H1 (cell line): ENCODE measurements around the gene ABHD4. TPM values are rescaled to one million over a fixed set of nuclear protein-coding genes. Genes with fewer than 3 reads are reported as not detected.

Experiments
- CTCF ChIA-PET: fragments of 300-600 bp; sonication (Branson Sonifier 250); formaldehyde crosslinking; loops from one replicate; lab custom pipeline; 2021; ENCODE audit not compliant: partially characterized antibody; lab: Charles Lee
- POLR2A ChIA-PET: fragments of 300-600 bp; sonication (Branson Sonifier 250); formaldehyde crosslinking; loops from one replicate; lab custom pipeline; 2021; ENCODE audit warnings: inconsistent platforms; ENCODE audit not compliant: partially characterized antibody; lab: Charles Lee
- DNase-seq, 2 experiments: peaks; one replicate each; pipeline versions ENCODE4 v3.0.0 to v3.0.0-alpha.2; 2010 to 2022; ENCODE audit warnings: low spot score in 2 of 2, low read depth in 1 of 2, mixed read lengths in 1 of 2
- FAIRE-seq: peaks from 2 replicates; lab custom pipeline; 2011; peaks lifted over from hg19 to GRCh38; lab: Jason Lieb, UNC
- H2AFZ ChIP-seq: 2 replicates; pipeline ENCODE4 v1.8.1; 2012; ENCODE audit warnings: low read length, inconsistent platforms
- H2AK5ac ChIP-seq: 2 replicates; pipeline ENCODE4 v1.6.1; 2013; ENCODE audit warnings: low read depth, low read length
- H2BK120ac ChIP-seq: replicated peaks from 2 replicates; pipeline ENCODE3; 2013; ENCODE audit warnings: low read depth, low read length, inconsistent platforms
- H2BK12ac ChIP-seq: 2 replicates; pipeline ENCODE4 v1.6.1; 2013; ENCODE audit warnings: low read depth, low read length
- H2BK15ac ChIP-seq: 2 replicates; pipeline ENCODE4 v1.6.1; 2013; ENCODE audit warnings: low read length
- H2BK20ac ChIP-seq: 2 replicates; pipeline ENCODE4 v1.6.1; 2013; ENCODE audit warnings: low read length
- H2BK5ac ChIP-seq: 2 replicates; pipeline ENCODE4 v1.6.1; 2013; ENCODE audit warnings: low read depth, low read length
- H3K14ac ChIP-seq: 2 replicates; pipeline ENCODE4 v1.6.1; 2013; ENCODE audit warnings: inconsistent platforms; ENCODE audit not compliant: insufficient read length
- H3K18ac ChIP-seq: 2 replicates; pipeline ENCODE4 v1.6.1; 2013; ENCODE audit warnings: low read length; ENCODE audit errors: extremely low read depth
- H3K23ac ChIP-seq: 2 replicates; pipeline ENCODE4 v1.6.1; 2013; ENCODE audit warnings: inconsistent platforms; ENCODE audit not compliant: insufficient read length
- H3K23me2 ChIP-seq: 2 replicates; pipeline ENCODE4 v1.6.1; 2013; ENCODE audit warnings: low read depth, low read length
- H3K27ac ChIP-seq: 2 replicates; pipeline ENCODE4 v1.6.1; 2011; ENCODE audit warnings: low read depth, low read length, inconsistent platforms
- H3K27me3 ChIP-seq, 4 experiments: replicated peaks in 1 of 4; 1 replicate in 1 of 4; 2 replicates in 3 of 4; pipeline versions ENCODE4 v1.6.1 to v1.8.1; 2011 to 2013; ENCODE audit warnings: low read length in 3 of 4, mild to moderate bottlenecking in 3 of 4, inconsistent platforms in 2 of 4, mixed read lengths in 2 of 4, moderate library complexity in 1 of 4; ENCODE audit not compliant: control insufficient read depth in 3 of 4, insufficient read depth in 3 of 4; ENCODE audit errors: extremely low read depth in 1 of 4
- H3K36me3 ChIP-seq, 4 experiments: 2 replicates each; pipeline versions ENCODE4 v1.6.1 to v1.8.1; 2011 to 2013; ENCODE audit warnings: mild to moderate bottlenecking in 4 of 4, low read length in 3 of 4, moderate library complexity in 2 of 4, control low read depth in 1 of 4, inconsistent platforms in 1 of 4; ENCODE audit not compliant: insufficient read depth in 4 of 4, control insufficient read depth in 2 of 4
- H3K4ac ChIP-seq: replicated peaks from 2 replicates; pipeline ENCODE3; 2013; ENCODE audit warnings: low read length, low read depth, mixed read lengths, inconsistent platforms; ENCODE audit not compliant: insufficient read length
- H3K4me1 ChIP-seq, 4 experiments: replicated peaks in 1 of 4; 1 replicate in 1 of 4; 2 replicates in 3 of 4; pipeline versions ENCODE4 v1.6.1 to v1.8.1; 2011 to 2013; ENCODE audit warnings: low read length in 3 of 4, inconsistent platforms in 2 of 4, mixed read lengths in 1 of 4; ENCODE audit not compliant: insufficient read depth in 4 of 4, control insufficient read depth in 3 of 4
- H3K4me2 ChIP-seq, 2 experiments: 2 replicates each; pipeline versions ENCODE4 v1.6.1 to v1.8.1; 2011 to 2013; ENCODE audit warnings: low read depth in 2 of 2, low read length in 2 of 2, control low read depth in 1 of 2, inconsistent platforms in 1 of 2, mild to moderate bottlenecking in 1 of 2; ENCODE audit not compliant: insufficient read depth in 1 of 2
- H3K4me3 ChIP-seq, 4 experiments: fragments of 200-600, 300-600 bp in 1 of 4; sonication (generic), shearing (Covaris generic), sonication (Bioruptor Twin) in 1 of 4; 2 replicates each; pipeline versions ENCODE4 v1.5.1 to v1.8.1; 2011 to 2016; ENCODE audit warnings: low read length in 4 of 4, low read depth in 3 of 4, control low read depth in 2 of 4, inconsistent platforms in 2 of 4, mild to moderate bottlenecking in 2 of 4, mixed read lengths in 1 of 4, moderate library complexity in 1 of 4; ENCODE audit not compliant: insufficient read depth in 2 of 4; ENCODE audit errors: extremely low read depth in 1 of 4
- H3K56ac ChIP-seq: replicated peaks from 2 replicates; pipeline ENCODE3; 2013; ENCODE audit warnings: low read depth, mild to moderate bottlenecking, mixed read lengths, low read length, inconsistent platforms; ENCODE audit not compliant: insufficient read length
- H3K79me1 ChIP-seq: 2 replicates; pipeline ENCODE4 v1.6.1; 2013; ENCODE audit warnings: low read depth, low read length, control low read depth
- H3K79me2 ChIP-seq, 2 experiments: 2 replicates each; pipeline versions ENCODE4 v1.6.1 to v1.8.1; 2012 to 2013; ENCODE audit warnings: low read length in 2 of 2, mild to moderate bottlenecking in 2 of 2, inconsistent platforms in 1 of 2; ENCODE audit not compliant: insufficient read depth in 2 of 2, control insufficient read depth in 1 of 2
- H3K9ac ChIP-seq, 4 experiments: replicated peaks in 1 of 4; 1 replicate in 1 of 4; 2 replicates in 3 of 4; pipeline versions ENCODE4 v1.6.1 to v1.8.1; 2011 to 2013; ENCODE audit warnings: low read depth in 3 of 4, low read length in 3 of 4, control low read depth in 2 of 4, mild to moderate bottlenecking in 2 of 4, moderate library complexity in 2 of 4, inconsistent platforms in 1 of 4; ENCODE audit errors: extremely low read depth in 1 of 4
- H3K9me3 ChIP-seq, 2 experiments: 2 replicates each; pipeline versions ENCODE4 v1.6.1 to v1.8.1; 2012 to 2013; ENCODE audit warnings: mild to moderate bottlenecking in 2 of 2, moderate library complexity in 2 of 2, control low read depth in 1 of 2, inconsistent platforms in 1 of 2, low read depth in 1 of 2, low read length in 1 of 2, mixed read lengths in 1 of 2; ENCODE audit not compliant: insufficient read depth in 2 of 2
- H4K20me1 ChIP-seq, 2 experiments: replicated peaks in 1 of 2; 2 replicates each; pipeline versions ENCODE3 to v1.8.1; 2011 to 2013; ENCODE audit warnings: inconsistent platforms in 2 of 2, low read length in 2 of 2, mild to moderate bottlenecking in 1 of 2; ENCODE audit not compliant: insufficient read depth in 2 of 2, control insufficient read depth in 1 of 2
- H4K5ac ChIP-seq: 2 replicates; pipeline ENCODE4 v1.6.1; 2013; ENCODE audit warnings: low read length, low read depth, mixed read lengths, inconsistent platforms; ENCODE audit not compliant: insufficient read length
- H4K8ac ChIP-seq: 2 replicates; pipeline ENCODE4 v1.8.0; 2013; ENCODE audit warnings: mild to moderate bottlenecking, moderate library complexity, low read length, inconsistent platforms; ENCODE audit not compliant: insufficient read depth; ENCODE audit errors: extremely low read depth
- H4K91ac ChIP-seq: replicated peaks from 2 replicates; pipeline ENCODE3; 2013; ENCODE audit warnings: low read length, mixed read lengths, inconsistent platforms; ENCODE audit not compliant: insufficient read length
- BACH1 ChIP-seq: IDR thresholded peaks from 2 replicates; pipeline ENCODE4 v1.6.1; 2012; ENCODE audit warnings: low read length, improper control_type of control experiment
- CBX5 ChIP-seq: fragments of 300-800, 300-1000 bp; sonication (generic); IDR thresholded peaks from 2 replicates; pipeline ENCODE4 v1.7.1; 2016; ENCODE audit warnings: antibody characterized with exemption, low read length, low read depth
- CHD2 ChIP-seq: IDR thresholded peaks from 2 replicates; pipeline ENCODE4 v1.6.1; 2012; ENCODE audit warnings: low read length, improper control_type of control experiment
- CREB1 ChIP-seq: IDR thresholded peaks from 2 replicates; pipeline ENCODE4 v1.6.1; 2012; ENCODE audit warnings: inconsistent platforms
- EGR1 ChIP-seq: IDR thresholded peaks from 2 replicates; pipeline ENCODE4 v1.6.1; 2011; ENCODE audit warnings: low read depth, low read length, borderline replicate concordance
- FOSL1 ChIP-seq: IDR thresholded peaks from 2 replicates; pipeline ENCODE4 v1.6.1; 2011; ENCODE audit warnings: mild to moderate bottlenecking, low read depth, low read length, moderate library complexity; ENCODE audit not compliant: insufficient read depth
- HDAC2 ChIP-seq, 2 experiments: fragments of 300-600 bp in 1 of 2; sonication (generic) in 1 of 2; IDR thresholded peaks; 2 replicates each; pipeline ENCODE4 v1.6.1; 2011 to 2012; ENCODE audit warnings: low read depth in 2 of 2, low read length in 2 of 2, mild to moderate bottlenecking in 2 of 2, moderate library complexity in 2 of 2, borderline replicate concordance in 1 of 2, inconsistent platforms in 1 of 2
- HDAC6 ChIP-seq: IDR thresholded peaks from one replicate; pipeline ENCODE4 v1.7.1; 2012; ENCODE audit warnings: low read depth, mild to moderate bottlenecking, inconsistent platforms, low read length, moderate library complexity
- MAFK ChIP-seq: IDR thresholded peaks from 2 replicates; pipeline ENCODE4 v1.6.1; 2012; ENCODE audit warnings: low read depth, mild to moderate bottlenecking, improper control_type of control experiment, low read length
- SIX5 ChIP-seq: IDR thresholded peaks from 2 replicates; pipeline ENCODE4 v1.6.1; 2011; ENCODE audit warnings: mild to moderate bottlenecking, low read depth, low read length
- SRF ChIP-seq: IDR thresholded peaks from 2 replicates; pipeline ENCODE4 v1.6.1; 2011; ENCODE audit warnings: mild to moderate bottlenecking, low read depth, low read length, moderate library complexity
- SUZ12 ChIP-seq: fragments of 200-600 bp; sonication (generic); IDR thresholded peaks from 2 replicates; pipeline ENCODE4 v1.6.1; 2012; ENCODE audit warnings: mild to moderate bottlenecking, inconsistent platforms, low read length, moderate library complexity, mixed read lengths
- TBP ChIP-seq: IDR thresholded peaks from 2 replicates; pipeline ENCODE4 v1.6.1; 2011; ENCODE audit warnings: low read depth, low read length, improper control_type of control experiment
- WGBS, 2 experiments: shearing (Covaris generic) in 1 of 2; methylation state at CpG; one replicate each; pipeline versions ENCODE4 v1.1.6 to v1.1.7; 2013 to 2015; ENCODE audit warnings: low lambda C conversion rate in 2 of 2, mixed read lengths in 2 of 2, inconsistent platforms in 1 of 2, low coverage in 1 of 2, missing lambda C conversion rate in 1 of 2; ENCODE audit not compliant: insufficient replicate concordance in 2 of 2, insufficient coverage in 1 of 2, insufficient read length in 1 of 2; ENCODE audit errors: extremely low coverage in 1 of 2, missing lambda C conversion rate in 1 of 2; 5-methylcytosine and 5-hydroxymethylcytosine counted together
- polyA plus RNA-seq, 7 experiments: library from polyadenylated mRNA; depleted of rRNA in 3 of 7; stranded (reverse) in 5 of 7; unstranded in 2 of 7; fragments of >200 nt in 5 of 7; fragments of 200-250 nt in 2 of 7; gene quantifications; 1 replicate in 5 of 7; 2 replicates in 1 of 7; 4 replicates in 1 of 7; pipeline versions ENCODE4 v1.2.1 to v1.2.3, GENCODE V29; 2011 to 2013; ENCODE audit warnings: missing spikeins in 2 of 7, mixed read lengths in 2 of 7
- total RNA-seq: library from RNA; stranded (reverse); fragmentation: NEBNext Ultra II Directional; extraction: Animal tissue kit (Norgen Biotek cat#: 25700); gene quantifications from 2 replicates; pipeline ENCODE4 v1.2.1, GENCODE V29; 2021

ABHD4 gene
- total and polyA plus RNA-seq, 2 of the 8 experiments (the other 6 are each of a cell fraction or from before 2014, with no cell fraction given) = 32.4 to 42.9 TPM

GRCh38 chr14:22554498-22555383 lies 43.4 kb upstream of the ABHD4 start:
- no peaks in the 10 kb centered on the region for H3K23me2 ChIP-seq
- no peak overlapping the region for H3K9ac ChIP-seq
- H4K91ac ChIP-seq = no peak overlapping the region
- H2BK15ac ChIP-seq = no peak overlapping the region; the same call in 1 of the 2 replicates
- H2BK12ac ChIP-seq = peak overlapping the region; percentile 65; the same call in 1 of the 2 replicates
- no peak overlapping the region for H3K4me2 ChIP-seq
- no peak for DNase-seq
- no peaks in the 10 kb centered on the region for H3K27me3 ChIP-seq
- H3K36me3 ChIP-seq = no peaks in the 10 kb centered on the region
- H3K27ac ChIP-seq = no peak overlapping the region
- no peak overlapping the region; the same call in 1 of the 2 replicates for H4K8ac ChIP-seq
- no peak overlapping the region for H4K5ac ChIP-seq
- peak overlapping the region; percentile 7; the same call in 1 of the 2 replicates for H2AK5ac ChIP-seq
- H3K14ac ChIP-seq = no peak overlapping the region
- H2BK5ac ChIP-seq = peak overlapping the region; percentile 13; the same call in 1 of the 2 replicates
- H3K4me1 ChIP-seq = peaks cover 5 to 17% (median 8%) of the 10 kb centered on the region in 4 experiments
- H2AFZ ChIP-seq = no peak overlapping the region
- no peaks in the 10 kb centered on the region for H3K79me2 ChIP-seq
- WGBS, 2 experiments = 89% methylated on average over 15 of the region's 15 CpGs; no CpG with 5 or more reads in 1 of the 2 experiments
- ChIA-PET POLR2A (interaction anchor here (0.7 to 1.5 kb wide), 3 partner anchors 9 to 98 kb away, joined by 3 read pairs; no protein-coding TSS in a partner anchor), CTCF (interaction anchor here (1.2 to 3.5 kb wide), 12 partner anchors 8 to 341 kb away, joined by 3 to 38 read pairs (median 9); no protein-coding TSS in a partner anchor)
- no peaks in the 10 kb centered on the region for H3K9me3 ChIP-seq
- no peak overlapping the region for H3K23ac ChIP-seq
- no peak overlapping the region for H3K4me3 ChIP-seq
- H3K56ac ChIP-seq = no peak overlapping the region
- H3K79me1 ChIP-seq = no peaks in the 10 kb centered on the region
- H3K18ac ChIP-seq = no peak overlapping the region
- no peak overlapping the region for H3K4ac ChIP-seq
- H2BK120ac ChIP-seq = no peak overlapping the region
- no peak for FAIRE-seq
- no peaks in the 10 kb centered on the region for H4K20me1 ChIP-seq
- 0 out of 2 replicates have a peak overlapping the region, but pooled peaks have one; percentile 36 for H2BK20ac ChIP-seq
- TF ChIP-seq HDAC2 (IDR thresholded peaks at IDR 0.05; ENCODE audit: borderline replicate concordance in 1 of 2, low read depth in 2 of 2, low read length in 2 of 2) = no peak
- no peak for TF ChIP-seq TBP
- no peak for TF ChIP-seq SRF
- TF ChIP-seq CBX5 = no peak
- no peak for TF ChIP-seq HDAC6
- no peak for TF ChIP-seq CHD2
- no peak for TF ChIP-seq CREB1
- TF ChIP-seq FOSL1 = no peak
- TF ChIP-seq BACH1 = no peak
- TF ChIP-seq SUZ12 = no peak
- no peak for TF ChIP-seq SIX5
- TF ChIP-seq EGR1 = no peak
- TF ChIP-seq MAFK = no peak
